Activated T-cell treated with anti-CD3 and anti-CD28 coated beads, Interleukin-2, amount 50 U/mL, for 24 hours (primary cell): ENCODE results near the gene MYZAP.
"Not testable (repeated sequence)": the region's sequence is repeated elsewhere in the genome, so short reads cannot be mapped to it uniquely, and the experiment has no call there.

Source experiments
- DNase-seq: peaks from one replicate; pipeline ENCODE4 v3.0.0-alpha.2; 2020
- H3K27ac Mint-ChIP-seq: 2 replicates; pipeline ENCODE4 v1.8.0; 2020; ENCODE audit warnings: mild to moderate bottlenecking, mixed read lengths
- H3K27me3 Mint-ChIP-seq: 2 replicates; pipeline ENCODE4 v1.8.0; 2020; ENCODE audit warnings: mixed read lengths
- H3K36me3 Mint-ChIP-seq: 2 replicates; pipeline ENCODE4 v1.8.0; 2020; ENCODE audit warnings: low read depth, mixed read lengths
- H3K4me1 Mint-ChIP-seq: 2 replicates; pipeline ENCODE4 v1.8.0; 2020; ENCODE audit warnings: low read depth, mixed read lengths
- H3K4me3 Mint-ChIP-seq: 2 replicates; pipeline ENCODE4 v1.8.0; 2020; ENCODE audit warnings: mild to moderate bottlenecking, moderate library complexity, mixed read lengths
- H3K9me3 Mint-ChIP-seq: 2 replicates; pipeline ENCODE4 v1.8.0; 2020; ENCODE audit warnings: mixed read lengths

MYZAP gene

GRCh38 chr15:57609805-57610529 lies 18.3 kb downstream of the MYZAP start:
- no peak overlapping the region for H3K27ac Mint-ChIP-seq

GRCh38 chr15:57611123-57611522 lies 19.4 kb downstream of the MYZAP start:
- Mint-ChIP-seq H3K27ac (no peak overlapping the region), H3K36me3 (no peaks in the 10 kb centered on the region), H3K9me3 (no peaks in the 10 kb centered on the region), H3K27me3 (no peaks in the 10 kb centered on the region), H3K4me1 (no peaks in the 10 kb centered on the region), H3K4me3 (no peak overlapping the region)
- no peak for DNase-seq

More at GRCh38 chr15:57609805-57610529, 18.3 kb downstream of the MYZAP start:
- no peak overlapping the region for H3K4me3 Mint-ChIP-seq
- H3K27me3 Mint-ChIP-seq = no peaks in the 10 kb centered on the region
- no peaks in the 10 kb centered on the region for H3K9me3 Mint-ChIP-seq
- DNase-seq = no peak
- no peaks in the 10 kb centered on the region for H3K4me1 Mint-ChIP-seq
- H3K36me3 Mint-ChIP-seq = no peaks in the 10 kb centered on the region

DNA sequence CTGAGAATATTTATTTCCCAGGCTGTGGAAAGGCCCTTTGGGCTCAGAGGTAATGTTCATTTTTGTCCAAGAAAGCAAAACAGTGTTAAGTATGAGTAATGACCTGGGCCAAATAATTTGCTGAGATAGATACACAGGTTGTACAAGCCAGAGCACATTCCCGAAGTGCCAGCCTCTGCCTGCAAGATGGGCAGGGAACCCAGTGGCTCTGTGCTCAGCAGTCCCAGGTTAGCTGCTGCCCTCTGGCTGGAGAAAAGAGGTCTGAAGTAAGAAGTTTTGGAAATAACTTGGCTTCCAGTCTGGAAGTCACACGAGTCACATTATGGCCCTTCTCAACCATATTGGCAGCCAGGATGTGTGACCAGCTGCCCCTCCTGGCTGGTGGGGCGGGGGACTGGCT lies 20.2 kb downstream of the MYZAP start:
- Mint-ChIP-seq H3K9me3 (no peaks in the 10 kb centered on the region), H3K4me3 (no peak overlapping the region), H3K27ac (no peak overlapping the region), H3K4me1 (no peaks in the 10 kb centered on the region), H3K36me3 (no peaks in the 10 kb centered on the region), H3K27me3 (no peaks in the 10 kb centered on the region)
- DNase-seq = no peak

DNA sequence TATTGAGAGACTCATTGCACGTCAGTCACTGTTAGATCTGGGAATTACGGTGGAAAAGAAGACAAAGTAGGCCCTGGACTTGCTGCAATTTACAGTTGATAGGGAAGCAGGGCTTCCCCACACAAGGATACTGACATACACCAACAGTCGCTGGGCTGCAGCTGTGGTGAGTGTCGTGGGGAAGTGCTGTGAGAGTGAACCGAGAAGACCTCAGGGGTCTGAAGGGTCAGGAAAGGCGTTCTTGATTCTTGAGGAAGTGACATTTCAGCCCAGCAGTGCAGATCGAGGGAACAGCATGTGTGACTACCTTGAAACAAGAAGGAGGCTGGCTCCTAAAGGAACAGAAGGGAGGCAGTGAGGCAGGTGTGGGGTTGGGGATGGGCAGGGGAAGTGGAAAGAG lies 22.5 kb downstream of the MYZAP start:
- Mint-ChIP-seq H3K4me3 (no peak overlapping the region), H3K27me3 (no peaks in the 10 kb centered on the region), H3K9me3 (no peaks in the 10 kb centered on the region), H3K4me1 (no peaks in the 10 kb centered on the region), H3K27ac (no peak overlapping the region), H3K36me3 (no peaks in the 10 kb centered on the region)
- no peak for DNase-seq

DNA sequence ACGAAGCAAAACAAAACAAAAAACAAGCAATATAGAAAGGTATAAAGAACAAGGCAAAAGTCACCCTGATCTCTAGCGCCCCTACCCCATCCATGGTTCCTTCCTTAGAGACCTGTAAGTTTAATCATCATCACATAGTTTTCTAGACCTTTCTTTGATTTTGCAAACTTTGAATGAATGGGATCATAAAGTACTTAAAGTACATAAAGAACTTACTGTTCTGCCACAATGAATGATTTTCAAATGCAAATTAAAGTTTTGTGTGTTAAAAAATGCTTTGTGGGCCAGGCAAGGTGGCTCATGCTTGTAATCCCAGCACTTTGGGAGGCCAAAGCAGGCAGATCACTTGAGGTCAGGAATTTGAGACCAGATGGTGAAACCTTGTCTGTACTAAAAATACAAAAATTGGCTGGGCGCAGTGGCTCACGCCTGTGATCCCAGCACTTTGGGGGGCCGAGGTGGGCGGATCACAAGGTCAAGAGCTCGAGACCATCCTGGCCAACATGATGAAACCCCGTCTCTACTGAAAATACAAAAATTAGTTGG lies 24.3 kb downstream of the MYZAP start:
- DNase-seq, H3K9me3 Mint-ChIP-seq, H3K27ac Mint-ChIP-seq, H3K36me3 Mint-ChIP-seq, H3K4me3 Mint-ChIP-seq, H3K27me3 Mint-ChIP-seq, H3K4me1 Mint-ChIP-seq: not testable (repeated sequence)

GRCh38 chr15:57618325-57618724 lies 26.6 kb downstream of the MYZAP start:
- Mint-ChIP-seq H3K9me3 (no peaks in the 10 kb centered on the region), H3K4me3 (no peak overlapping the region), H3K27me3 (no peaks in the 10 kb centered on the region), H3K4me1 (no peaks in the 10 kb centered on the region), H3K27ac (no peak overlapping the region), H3K36me3 (no peaks in the 10 kb centered on the region)
- no peak for DNase-seq

- Mint-ChIP-seq H3K9me3 (no peaks in the 10 kb centered on the region), H3K4me1 (no peaks in the 10 kb centered on the region), H3K27me3 (no peaks in the 10 kb centered on the region), H3K27ac (no peak overlapping the region), H3K4me3 (no peak overlapping the region), H3K36me3 (no peaks in the 10 kb centered on the region)
- DNase-seq = no peak
These were observed 28.0 kb downstream of the MYZAP start for GRCh38 chr15:57619746-57620145.

- Mint-ChIP-seq H3K27ac (no peak overlapping the region), H3K27me3 (no peaks in the 10 kb centered on the region), H3K4me1 (no peaks in the 10 kb centered on the region), H3K36me3 (no peaks in the 10 kb centered on the region), H3K4me3 (no peak overlapping the region), H3K9me3 (no peaks in the 10 kb centered on the region)
- no peak for DNase-seq
These were observed 33.0 kb downstream of the MYZAP start for GRCh38 chr15:57624730-57625129.

GRCh38 chr15:57625703-57626448 lies 34.2 kb downstream of the MYZAP start:
- H3K27ac Mint-ChIP-seq = no peak overlapping the region
- H3K27me3 Mint-ChIP-seq = no peaks in the 10 kb centered on the region
- no peaks in the 10 kb centered on the region for H3K9me3 Mint-ChIP-seq
- H3K4me3 Mint-ChIP-seq = no peak overlapping the region
- DNase-seq = no peak
- H3K36me3 Mint-ChIP-seq = no peaks in the 10 kb centered on the region
- H3K4me1 Mint-ChIP-seq = no peaks in the 10 kb centered on the region

DNA sequence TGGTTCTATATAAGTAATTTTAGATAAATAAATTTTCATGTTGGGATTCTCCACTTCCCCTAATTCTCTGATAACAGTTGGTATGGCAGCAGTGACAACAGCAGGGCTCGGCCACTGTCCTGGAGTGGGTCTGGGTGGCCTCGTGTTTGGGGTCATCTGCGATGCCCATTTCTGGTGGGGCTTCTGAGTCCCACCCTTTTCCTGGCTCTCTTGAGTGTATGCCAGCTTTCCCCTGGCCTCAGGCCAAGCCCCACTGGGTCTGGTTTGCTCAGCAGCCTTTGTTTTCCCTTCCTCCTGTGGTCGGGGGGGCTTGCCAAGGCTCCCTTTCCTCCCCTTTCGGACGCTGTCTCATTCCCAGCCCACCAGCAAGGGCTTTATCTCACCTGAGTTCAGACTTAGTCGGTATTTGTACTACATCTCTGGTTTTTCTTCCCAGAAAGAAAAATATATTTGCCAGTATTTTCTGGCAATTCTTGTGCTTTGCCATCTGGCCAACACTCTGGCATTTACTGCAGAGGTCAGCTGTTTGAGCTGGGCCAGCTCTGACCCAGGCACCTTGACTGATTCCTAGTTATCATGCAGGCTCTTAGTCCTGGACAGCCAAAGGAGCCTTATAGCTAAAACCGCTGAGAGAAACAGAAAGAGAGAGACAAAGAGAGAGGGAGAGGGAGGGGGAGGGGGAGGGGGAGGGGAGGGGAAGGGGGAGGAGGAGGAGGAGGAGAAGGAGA lies 35.2 kb downstream of the MYZAP start:
- no peak for DNase-seq
- Mint-ChIP-seq H3K4me3 (no peak overlapping the region), H3K36me3 (no peaks in the 10 kb centered on the region), H3K9me3 (no peaks in the 10 kb centered on the region), H3K27me3 (no peaks in the 10 kb centered on the region), H3K27ac (no peak overlapping the region), H3K4me1 (no peaks in the 10 kb centered on the region)

DNA sequence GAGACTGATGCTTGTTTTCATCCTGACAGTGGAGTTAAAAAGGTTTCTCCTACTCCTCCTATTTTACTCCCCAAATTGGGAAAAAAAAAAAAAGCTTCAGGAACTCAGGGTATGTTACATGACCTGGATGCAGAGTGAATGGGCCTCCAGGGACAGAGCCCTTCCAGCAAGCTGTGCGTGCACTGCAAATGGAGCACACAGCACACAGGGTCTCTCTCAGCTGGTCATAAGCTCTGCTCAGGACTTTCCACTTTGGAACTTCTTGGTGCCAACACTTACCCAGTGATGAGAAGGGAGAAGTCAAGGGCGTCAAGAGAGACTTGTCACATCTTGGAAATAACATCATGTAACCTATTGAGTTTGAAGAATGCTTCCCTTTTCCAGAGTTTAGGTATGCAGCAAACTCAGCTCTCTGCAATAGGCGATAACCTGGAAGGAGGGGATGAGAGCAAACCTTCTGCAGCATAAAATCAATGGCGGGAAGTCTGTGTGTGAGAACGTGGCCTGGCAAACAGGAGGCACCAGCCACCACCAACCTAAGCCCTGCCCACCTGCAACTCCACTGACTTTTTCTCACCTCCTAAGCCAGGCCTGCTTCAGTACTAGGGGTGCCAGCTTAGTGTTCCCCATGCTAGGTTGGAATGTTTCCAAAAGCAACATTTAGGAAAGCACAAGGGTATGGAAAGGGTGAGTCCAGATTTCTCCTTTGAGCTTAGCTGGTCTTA lies 39.8 kb downstream of the MYZAP start:
- Mint-ChIP-seq H3K27ac (no peak overlapping the region), H3K27me3 (no peaks in the 10 kb centered on the region), H3K4me3 (no peak overlapping the region), H3K36me3 (no peaks in the 10 kb centered on the region), H3K9me3 (no peaks in the 10 kb centered on the region), H3K4me1 (no peaks in the 10 kb centered on the region)
- DNase-seq = no peak

GRCh38 chr15:57634290-57634689 lies 42.6 kb downstream of the MYZAP start:
- no peaks in the 10 kb centered on the region for H3K4me1 Mint-ChIP-seq
- H3K27me3 Mint-ChIP-seq = no peaks in the 10 kb centered on the region
- no peaks in the 10 kb centered on the region for H3K36me3 Mint-ChIP-seq
- H3K9me3 Mint-ChIP-seq = no peaks in the 10 kb centered on the region
- no peak overlapping the region for H3K27ac Mint-ChIP-seq
- DNase-seq = no peak
- no peak overlapping the region for H3K4me3 Mint-ChIP-seq

GRCh38 chr15:57635300-57635909 lies 43.7 kb downstream of the MYZAP start:
- no peak overlapping the region for H3K27ac Mint-ChIP-seq
- no peak for DNase-seq
- no peaks in the 10 kb centered on the region for H3K9me3 Mint-ChIP-seq
- no peak overlapping the region for H3K4me3 Mint-ChIP-seq
- H3K36me3 Mint-ChIP-seq = no peaks in the 10 kb centered on the region
- H3K27me3 Mint-ChIP-seq = no peaks in the 10 kb centered on the region
- no peaks in the 10 kb centered on the region for H3K4me1 Mint-ChIP-seq

GRCh38 chr15:57637846-57638245 lies 46.1 kb downstream of the MYZAP start:
- Mint-ChIP-seq H3K27ac (no peak overlapping the region), H3K27me3 (no peaks in the 10 kb centered on the region), H3K9me3 (no peaks in the 10 kb centered on the region), H3K36me3 (no peaks in the 10 kb centered on the region), H3K4me3 (no peak overlapping the region), H3K4me1 (peaks cover 4% of the 10 kb centered on the region)
- DNase-seq = no peak
